Glomerular endothelial cell (primary cell): ENCODE results near the gene TM9SF3. TPM values are rescaled to one million over a fixed set of nuclear protein-coding genes. Genes with fewer than 3 reads are reported as not detected.
"Not testable (repeated sequence)": the region's sequence is repeated elsewhere in the genome, so short reads cannot be mapped to it uniquely, and the experiment has no call there.

Source experiments
- DNase-seq: peaks from one replicate; pipeline ENCODE4 v3.0.0-alpha.2; 2011; ENCODE audit warnings: low read depth, low spot score; ENCODE audit errors: extremely low read depth
- total RNA-seq: library from RNA; depleted of rRNA; stranded (reverse); fragments of >200 nt; gene quantifications from 2 replicates; pipeline ENCODE4 v1.2.3, GENCODE V29; 2015

The TM9SF3 gene
- total RNA-seq, 1 donor from 2014 or later: 70.7 TPM

DNA sequence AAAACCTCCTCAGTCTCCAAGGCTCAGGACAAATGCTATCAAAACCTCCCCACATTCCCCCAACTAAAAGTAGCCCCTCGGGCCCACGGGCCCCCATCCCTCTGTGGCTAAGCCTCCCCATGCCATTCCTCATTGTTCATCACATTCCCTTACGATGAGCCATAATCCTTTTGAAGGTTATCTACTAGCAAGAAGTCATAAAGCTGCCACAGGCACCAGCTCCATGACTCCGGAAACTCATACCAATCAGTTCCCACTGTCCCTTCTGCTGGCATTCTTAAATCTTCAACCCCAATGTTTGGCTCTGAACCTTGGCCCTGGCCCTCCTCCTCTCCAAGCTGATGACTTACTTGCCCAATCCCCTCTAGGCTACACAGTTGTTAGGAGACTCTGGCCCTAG is 19.4 kb upstream of the TM9SF3 start:
- DNase-seq: no peak

DNA sequence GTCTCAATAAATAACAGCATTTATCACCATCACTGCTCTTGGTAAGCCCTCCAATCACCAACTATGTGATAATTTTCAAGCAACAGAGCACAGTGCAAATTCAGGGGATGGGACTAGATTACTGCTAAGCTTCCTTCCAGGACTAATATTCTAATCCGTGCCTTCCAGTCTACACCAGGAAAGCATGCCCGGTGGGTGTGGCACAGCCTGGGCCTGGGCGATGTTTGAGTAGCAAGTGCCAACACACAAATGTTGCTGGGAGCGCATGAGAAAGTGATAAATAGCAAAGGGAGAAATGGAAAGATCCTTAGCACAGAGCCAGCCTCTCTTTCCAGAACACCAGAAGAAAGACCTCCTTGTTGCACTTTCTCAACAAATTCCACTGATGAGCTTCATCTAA is 13.5 kb upstream of the TM9SF3 start:
- no peak for DNase-seq

DNA sequence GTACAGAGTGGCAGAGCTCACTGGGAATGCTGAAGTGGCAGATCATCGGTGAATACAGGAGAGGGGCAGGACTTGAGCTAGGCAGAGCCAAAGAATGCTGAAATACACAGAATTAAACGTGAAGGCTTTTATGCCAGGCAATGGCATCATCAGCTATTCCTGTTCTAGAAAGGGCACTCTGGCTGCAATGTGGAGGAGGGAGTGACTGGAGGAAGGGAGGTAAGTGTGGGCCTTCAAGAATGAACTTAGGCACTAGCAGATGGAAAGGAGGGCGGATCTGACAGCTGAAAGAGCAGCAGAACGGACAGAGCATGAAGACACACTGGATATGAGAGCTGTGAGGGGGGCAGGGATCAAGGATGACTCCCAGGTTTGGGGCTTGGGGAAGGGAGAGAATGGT is 12.0 kb upstream of the TM9SF3 start:
- DNase-seq: no peak

DNA sequence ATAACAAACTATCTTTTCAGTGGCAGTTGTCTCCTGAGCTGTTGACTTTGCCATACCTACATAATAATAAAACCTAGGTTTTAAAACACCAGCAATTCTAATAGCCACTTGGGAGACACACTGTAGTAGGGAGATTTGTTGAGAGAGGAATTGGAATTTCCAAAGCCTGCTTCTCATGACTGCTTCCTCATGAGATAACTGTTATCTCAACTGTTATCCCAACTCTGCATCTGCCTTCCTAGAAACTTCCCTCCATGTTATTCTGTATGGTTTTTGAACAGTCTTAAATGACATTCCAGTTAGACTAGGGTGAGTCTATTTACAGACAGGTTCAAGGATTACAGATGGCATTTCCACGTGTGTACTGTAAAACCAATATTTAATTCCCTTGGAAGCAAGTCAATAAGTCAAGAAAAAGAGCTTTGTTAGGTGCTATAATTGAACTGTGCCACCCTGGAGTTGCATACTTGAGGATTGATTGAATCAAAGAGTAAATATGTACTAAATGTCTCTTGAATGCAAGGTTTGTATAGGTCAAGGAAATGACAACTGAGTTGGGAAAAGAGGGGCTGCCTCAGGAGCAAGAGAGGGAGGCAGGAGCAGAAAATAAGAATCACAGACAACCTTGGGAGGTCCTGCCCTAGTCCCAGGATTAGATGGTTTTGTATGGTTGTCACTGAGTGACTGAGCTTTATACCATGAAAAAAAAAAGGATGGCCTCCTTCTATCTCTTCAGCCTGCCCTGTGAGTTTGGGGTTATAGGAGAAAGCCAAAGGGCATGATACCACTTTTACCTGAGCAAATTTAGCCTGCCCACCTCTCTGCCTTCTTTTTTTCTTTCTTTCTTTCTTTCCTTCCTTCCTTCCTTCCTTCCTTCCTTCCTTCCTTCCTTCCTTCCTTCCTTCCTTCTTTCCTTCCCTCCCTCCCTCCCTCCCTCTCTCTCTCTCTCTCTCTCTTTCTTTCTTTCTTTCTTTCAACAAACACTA is 9.9 kb upstream of the TM9SF3 start:
- no peak for DNase-seq

DNA sequence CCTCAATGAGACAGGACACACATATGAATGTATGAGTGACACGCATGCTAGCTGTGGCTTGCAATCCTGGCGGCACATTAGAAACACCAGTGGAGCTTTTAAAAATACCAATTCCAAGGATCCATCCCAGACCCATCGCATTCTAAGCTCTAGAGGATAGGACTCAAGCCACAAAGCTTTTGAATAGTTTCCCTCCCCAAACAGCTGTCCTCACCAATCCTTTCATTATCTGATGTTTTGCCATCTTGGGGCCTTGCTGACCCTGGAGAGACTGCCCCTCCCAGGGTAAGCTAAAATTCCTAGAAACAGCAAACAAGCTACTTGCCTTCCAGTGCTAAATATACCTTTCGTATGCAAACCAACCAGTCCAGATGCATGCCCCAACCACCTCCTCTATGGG is 8.9 kb upstream of the TM9SF3 start:
- DNase-seq: no peak

DNA sequence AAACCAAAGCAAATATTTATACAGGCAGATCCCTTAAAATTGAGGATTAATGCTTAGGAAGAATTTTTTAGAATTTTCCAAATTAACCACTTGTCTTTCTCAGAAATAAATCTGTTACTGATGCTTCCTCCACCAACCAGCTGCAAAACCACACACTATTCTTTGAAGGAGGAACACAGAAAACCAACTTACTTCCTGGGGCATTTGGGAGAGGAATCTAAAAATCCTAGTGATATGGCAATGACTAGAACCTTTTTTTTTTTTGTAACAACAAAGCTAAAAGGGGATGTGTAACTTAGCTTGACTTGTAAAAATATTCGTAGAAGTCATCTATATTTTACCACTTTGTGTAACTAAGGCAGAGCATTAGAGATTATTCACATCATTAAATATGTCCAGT is 5.1 kb upstream of the TM9SF3 start:
- no peak for DNase-seq

DNA sequence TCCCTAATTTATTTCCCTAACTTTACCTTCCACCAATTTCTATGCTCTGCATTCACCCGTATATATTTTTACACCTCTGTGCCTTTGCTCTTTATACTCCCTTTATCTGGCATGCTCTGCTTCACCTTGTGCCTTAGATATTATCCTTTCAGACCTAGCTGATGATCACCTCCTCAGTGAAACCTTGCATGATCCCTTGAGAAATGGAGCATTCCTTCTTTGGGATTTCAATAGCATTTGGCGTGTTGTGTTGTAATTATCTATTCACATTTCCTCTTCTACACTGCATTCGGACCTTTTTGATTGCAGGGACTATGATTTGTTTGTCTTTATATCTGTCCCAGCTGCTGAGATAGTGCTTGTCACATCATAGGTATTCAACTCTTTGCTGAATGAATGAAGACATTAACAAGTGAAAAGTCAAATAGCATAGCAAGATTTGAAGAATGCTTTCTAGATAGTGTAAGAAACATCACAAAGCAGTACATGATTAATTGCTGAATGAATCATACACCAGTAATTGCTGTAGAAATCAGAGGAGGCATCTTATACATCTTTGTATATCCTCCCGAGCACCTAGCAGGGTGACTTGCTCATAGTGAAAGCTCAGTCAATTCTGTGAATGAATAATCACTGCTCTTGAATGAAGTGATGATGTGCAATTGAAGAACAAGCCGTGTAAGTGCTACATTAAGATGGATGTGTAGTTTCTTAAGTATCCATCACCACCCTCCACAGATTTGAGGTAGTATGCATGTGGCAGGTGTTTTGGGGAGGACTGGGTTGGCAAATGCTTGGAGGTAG is 2.0 kb upstream of the TM9SF3 start:
- no peak for DNase-seq

DNA sequence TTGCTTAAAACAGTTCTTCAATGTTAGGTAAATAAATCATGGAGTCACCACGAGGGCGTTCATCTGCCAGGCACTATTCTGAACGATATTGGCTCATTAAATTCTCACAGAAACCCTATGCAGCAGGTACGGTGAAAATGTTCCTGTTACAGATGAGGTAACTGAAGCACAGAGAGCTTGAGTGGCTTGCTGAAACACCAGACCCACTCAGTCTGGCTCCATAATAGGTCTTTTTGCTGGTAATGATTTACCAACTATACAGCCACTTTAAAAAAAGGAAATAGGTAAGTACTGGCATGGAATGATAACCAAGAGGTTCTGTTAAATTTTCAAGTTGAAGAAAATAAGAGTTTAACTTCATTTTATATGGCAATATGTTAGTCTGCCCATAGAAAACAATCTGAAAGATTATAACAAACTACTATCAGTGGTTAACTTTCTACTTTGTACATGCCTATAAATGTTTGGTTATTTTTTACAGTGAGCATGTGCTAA is 1.3 kb upstream of the TM9SF3 start:
- DNase-seq: no peak

DNA sequence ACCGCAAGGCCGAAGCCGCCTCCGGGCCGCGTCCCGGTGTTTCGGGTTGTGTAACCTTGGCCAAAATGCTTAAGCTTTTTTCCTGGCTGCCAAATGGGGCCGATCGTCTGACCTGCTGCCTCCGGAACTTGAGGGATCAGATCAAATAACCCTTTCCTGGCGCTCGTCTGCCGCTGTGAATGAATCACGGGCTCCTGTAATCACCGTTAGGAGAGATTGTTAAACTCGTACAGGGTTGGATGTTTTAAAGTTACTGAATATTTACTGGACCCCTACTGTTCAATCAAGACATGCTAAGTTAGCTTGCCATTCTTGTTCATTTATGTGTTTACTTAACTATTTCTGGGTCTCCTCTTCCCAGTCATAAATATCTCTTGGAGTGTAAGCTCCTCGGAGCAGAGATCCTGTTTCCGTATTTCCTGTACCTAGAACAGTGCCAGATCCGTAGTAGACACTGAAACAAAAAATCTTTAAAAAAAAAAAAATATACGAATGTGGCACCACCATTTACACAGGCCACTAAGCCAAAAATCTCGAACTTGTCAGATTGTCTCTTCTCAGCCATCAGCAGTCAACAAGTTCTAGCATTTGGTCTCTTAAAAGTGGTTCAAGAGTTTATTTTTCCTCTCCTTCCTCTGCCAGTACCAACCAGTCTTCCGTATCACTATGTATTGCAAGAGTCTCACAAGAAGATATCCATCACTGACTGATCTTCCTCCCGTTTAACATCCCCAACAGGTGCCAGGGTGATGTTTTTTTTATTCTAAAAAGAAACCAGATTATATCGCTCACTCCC is 650 bp upstream of the TM9SF3 start:
- DNase-seq: peak; percentile 45

DNA sequence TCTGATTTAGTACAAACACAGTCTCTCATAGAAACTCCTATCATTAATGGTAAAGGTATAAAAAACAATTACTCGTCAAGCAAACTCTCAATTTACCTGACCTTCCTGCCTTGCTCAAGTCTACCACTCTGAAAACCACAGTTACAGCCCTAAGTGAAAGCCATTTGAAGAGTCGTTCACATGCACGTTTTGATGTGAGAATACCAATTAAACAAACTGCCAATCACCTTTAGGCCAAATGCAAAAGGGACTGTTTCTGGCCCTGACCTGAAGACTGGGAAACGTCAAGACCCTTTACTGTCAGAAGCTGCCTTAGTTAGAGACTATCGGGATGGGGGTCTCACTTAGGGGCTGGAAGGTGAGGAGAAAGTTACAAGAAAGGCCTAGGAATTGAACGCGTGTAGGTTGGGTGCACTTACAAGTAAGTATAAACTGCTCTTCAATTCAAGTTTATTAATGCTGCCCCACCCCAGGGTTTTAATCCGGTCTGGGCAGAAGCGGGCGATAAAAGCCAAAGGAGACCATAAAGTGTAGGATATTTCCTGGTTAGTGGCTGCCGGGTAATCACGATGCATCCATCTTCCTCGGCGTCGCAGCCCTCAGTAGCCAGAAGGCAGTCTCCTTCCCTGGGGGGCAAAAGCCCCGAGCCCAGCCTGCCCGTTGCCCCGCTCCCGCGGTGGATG is 935 bp downstream of the TM9SF3 start:
- DNase-seq: no peak

DNA sequence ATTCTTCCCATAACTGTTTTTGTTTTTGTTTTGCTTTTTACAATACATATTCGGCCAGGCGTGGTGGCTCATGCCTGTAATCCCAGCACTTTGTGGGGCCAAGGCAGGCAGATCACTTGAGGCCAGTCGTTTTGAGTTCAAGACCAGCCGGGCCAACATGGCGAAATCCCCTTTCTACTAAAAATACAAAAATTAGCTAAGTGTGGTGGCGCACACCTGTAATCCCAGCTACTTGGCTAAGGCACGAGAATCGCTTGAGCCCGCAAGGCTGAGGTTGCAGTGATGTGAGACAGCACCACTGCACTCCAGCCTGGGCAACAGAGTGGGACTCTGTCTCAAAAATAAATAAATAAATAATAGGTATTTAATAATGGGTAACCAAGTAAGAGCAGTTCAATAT is 2.3 kb downstream of the TM9SF3 start:
- no peak for DNase-seq

DNA sequence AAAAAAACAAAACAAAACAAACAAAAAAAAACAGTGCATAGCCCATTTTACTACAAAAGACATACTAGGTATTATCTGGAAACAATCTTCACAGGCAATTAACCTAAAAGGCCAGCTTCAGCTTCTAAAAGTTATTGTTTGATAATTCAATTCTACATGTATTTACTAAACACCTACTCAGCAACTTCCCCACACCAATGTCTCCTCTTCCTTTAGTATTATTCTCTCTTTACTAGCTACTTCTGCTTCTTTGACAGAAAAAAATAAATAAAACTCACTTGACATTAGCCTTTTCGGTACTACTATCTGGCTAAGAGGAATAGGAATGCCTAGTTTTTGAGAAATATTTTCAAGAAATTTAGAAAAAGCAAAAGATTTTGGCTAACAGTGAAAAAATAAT is 2.8 kb downstream of the TM9SF3 start:
- no peak for DNase-seq

DNA sequence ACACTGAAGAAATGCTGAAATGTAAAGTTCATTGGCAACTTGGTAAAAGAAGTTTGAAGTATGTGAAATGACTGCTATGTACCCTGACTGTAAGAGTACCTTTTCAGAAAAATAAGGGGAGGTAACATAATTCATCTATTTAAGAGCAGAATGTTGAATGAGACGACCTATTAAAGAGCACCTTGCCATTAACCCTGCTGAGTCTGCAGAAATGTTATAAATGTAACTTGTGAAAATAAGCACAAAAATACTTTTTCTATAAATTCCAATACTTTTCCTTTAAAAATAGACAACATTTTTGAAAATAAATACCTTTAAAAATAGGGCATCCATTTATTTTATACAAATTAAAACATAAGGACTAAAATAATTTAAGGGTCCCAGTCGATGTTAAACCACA is 7.7 kb downstream of the TM9SF3 start:
- no peak for DNase-seq

DNA sequence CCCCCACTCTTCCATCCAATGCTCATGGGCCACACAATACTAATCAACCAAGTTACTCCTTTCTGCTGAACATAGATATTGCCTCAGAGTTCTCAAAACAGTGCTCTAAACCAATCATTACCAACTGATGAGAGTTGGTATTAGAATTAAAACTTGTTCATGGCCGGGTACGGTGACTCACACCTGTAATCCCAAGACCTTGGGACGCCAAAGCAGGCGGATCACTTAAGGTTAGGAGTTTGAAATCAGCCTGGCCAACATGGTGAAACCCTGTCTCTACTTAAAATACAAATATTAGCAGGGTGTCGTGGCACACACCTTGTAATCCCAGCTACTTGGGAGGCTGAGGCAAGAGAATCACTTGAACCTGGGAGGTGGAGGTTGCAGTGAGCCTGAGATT is 8.2 kb downstream of the TM9SF3 start:
- no peak for DNase-seq

DNA sequence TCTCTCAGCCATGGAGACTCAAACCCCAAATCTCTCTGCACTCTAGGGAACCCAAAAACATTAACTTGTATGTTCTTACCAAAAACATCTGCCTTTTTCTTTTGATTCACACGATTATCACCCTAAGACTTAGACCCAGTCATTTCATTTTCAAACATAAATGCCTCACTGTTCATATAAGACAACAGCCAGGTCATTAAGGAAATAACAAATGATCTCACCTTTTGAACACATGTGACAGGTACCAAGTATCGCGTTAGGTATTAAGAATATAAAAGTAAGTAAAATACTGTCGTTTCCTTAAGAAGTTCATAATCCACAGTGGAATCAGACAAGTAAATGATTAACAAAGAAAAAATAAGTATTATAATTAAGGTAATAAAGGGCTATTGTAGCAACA is 8.8 kb downstream of the TM9SF3 start:
- no peak for DNase-seq

DNA sequence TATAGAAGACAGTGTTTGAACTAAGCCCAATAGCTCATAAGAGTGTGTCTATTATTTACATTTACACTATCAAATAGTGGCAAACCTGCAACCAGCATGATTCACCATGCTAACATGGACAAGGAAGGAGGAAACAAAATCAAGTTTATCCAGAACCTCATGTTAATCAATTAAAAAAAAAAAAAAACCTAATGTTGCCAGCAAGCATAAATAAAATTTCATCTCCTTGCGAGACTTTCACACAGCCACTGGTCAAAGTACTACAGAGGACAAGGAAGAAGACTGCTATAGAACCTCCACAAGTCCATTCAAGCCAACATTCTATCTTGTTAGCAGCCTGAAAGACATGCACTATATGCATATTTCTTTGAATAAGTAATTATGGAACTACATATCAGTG is 9.7 kb downstream of the TM9SF3 start:
- no peak for DNase-seq

DNA sequence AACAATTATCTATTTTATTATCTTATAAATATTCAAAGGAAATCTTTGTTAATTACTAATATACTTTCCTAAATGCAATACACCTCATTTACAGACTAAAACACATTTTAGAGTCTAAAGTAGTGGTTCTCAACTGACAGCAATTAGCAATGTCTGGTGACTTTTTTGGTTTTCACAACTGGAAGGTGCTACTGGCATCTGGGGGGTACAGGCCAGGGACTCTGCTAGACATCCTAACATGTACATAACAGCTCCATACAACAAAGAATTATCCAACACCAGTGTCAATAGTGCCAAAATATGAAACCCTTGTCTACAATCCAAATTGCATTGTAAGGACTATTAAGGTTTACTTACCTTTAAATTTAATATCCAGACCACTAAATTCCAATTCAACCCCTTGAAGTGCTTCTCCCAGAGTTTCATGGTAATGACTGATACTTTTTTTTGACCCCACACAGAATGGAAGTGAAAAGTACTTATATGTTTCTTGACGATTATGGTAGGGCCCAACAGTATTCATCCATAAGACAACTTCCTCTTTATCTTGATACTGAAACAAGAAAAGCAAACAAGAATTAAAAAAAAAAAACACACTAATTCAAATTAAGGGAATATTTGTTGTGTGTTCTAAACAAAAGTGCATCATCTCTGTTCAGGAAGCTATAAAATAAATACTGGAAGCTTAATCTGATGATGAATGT is 10.4 kb downstream of the TM9SF3 start:
- no peak for DNase-seq

DNA sequence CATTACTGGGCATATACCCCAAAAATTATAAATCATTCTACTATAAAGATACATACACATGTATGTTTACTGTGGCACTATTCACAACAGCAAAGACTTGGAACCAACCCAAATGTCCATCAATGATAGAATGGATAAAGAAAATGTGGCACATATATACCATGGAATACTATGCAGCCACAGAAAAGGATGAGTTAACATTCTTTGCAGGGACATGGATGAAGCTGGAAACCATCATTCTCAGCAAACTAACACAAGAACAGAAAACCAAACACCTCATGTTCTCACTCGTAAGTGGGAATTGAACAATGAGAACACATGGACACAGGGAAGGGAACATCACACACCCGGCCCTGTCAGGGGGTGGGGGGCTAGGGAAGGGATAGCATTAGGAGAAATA is 12.2 kb downstream of the TM9SF3 start:
- not testable (repeated sequence) for DNase-seq

DNA sequence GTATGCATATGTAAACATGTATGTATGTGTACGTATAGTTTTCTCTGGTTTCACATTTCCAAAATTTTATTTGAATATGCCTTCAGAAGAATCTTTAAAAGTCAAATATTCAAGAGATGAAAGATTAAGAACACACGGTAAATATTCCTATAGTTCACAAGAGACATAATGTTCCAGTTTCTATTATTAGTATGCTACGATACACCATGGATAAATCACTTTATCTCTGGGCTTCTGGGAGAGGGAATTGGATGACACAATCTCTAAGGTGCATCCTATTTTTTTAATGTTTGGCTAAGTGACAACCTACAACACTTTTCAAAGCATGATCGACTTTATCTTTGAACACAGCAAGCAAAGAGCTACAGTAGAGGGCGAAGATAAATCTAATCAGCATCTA is 13.8 kb downstream of the TM9SF3 start:
- no peak for DNase-seq
